Hepatic stellate cell (primary cell): ENCODE measurements around the gene GBP7.
"Not testable (repeated sequence)": the region's sequence is repeated elsewhere in the genome, so short reads cannot be mapped to it uniquely, and the experiment has no call there.

Experiments
- DNase-seq: peaks from one replicate; pipeline ENCODE4 v3.0.0; 2011; ENCODE audit warnings: low spot score

The GBP7 gene

GRCh38 chr1:89170170-89171066 lies 5.4 kb downstream of the GBP7 start:
- DNase-seq: no peak

GRCh38 chr1:89169166-89169565 lies 6.6 kb downstream of the GBP7 start:
- no peak for DNase-seq

- no peak for DNase-seq
Measured at GRCh38 chr1:89167590-89168230, 8.1 kb downstream of the GBP7 start.

- DNase-seq: no peak
Measured at GRCh38 chr1:89166705-89167104, 9.1 kb downstream of the GBP7 start.

GRCh38 chr1:89165811-89166210 lies 10.0 kb downstream of the GBP7 start:
- DNase-seq: no peak

- no peak for DNase-seq
Measured at GRCh38 chr1:89151047-89151446, 24.8 kb downstream of the GBP7 start.

- no peak for DNase-seq
Measured at GRCh38 chr1:89149976-89150375, 25.8 kb downstream of the GBP7 start.

GRCh38 chr1:89149229-89149628 lies 26.6 kb downstream of the GBP7 start:
- no peak for DNase-seq

GRCh38 chr1:89147678-89148658 lies 27.8 kb downstream of the GBP7 start:
- no peak for DNase-seq

DNA sequence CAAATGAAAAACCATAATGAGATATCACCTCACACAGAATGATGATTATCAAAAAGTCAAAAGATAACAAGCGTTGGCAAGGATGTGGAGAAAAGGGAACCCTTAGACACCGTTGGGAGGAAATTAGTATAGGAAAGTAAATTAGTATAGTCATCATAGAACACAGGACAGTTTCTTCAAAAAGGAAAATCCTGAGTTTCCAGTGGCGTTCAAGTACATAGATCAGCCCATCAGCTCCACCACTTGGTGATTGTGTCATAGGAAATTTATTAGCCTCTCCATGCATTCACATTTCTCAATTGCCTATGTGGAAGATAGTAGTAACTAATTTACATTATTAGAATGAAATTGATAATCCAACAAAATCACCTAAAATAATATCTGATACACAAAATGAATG lies 29.1 kb downstream of the GBP7 start:
- no peak for DNase-seq

DNA sequence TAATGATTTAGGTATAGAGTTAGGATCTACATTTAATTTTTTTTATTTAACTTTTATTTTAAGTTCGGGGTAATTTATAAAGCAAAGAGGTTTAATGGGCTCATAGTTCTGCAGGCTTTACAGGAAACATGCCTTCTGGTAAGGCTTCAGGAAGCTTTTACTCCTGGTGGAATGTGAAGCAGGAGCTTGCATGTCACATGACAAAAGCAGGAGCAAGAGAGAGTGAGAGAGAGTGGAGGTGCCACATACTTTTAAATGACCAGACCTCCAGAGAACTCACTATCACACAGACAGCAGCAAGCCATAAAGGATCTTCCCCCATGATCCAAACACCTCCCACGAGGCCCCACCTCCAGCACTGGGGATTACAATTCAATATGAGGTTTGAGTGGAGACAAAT lies 32.3 kb downstream of the GBP7 start:
- no peak for DNase-seq

GRCh38 chr1:89142160-89142559 lies 33.6 kb downstream of the GBP7 start:
- DNase-seq: no peak

GRCh38 chr1:89133747-89134146 lies 42.1 kb downstream of the GBP7 start:
- DNase-seq: no peak

GRCh38 chr1:89130716-89131115 lies 45.1 kb downstream of the GBP7 start:
- DNase-seq: no peak

- no peak for DNase-seq
Measured at GRCh38 chr1:89129911-89130310, 45.9 kb downstream of the GBP7 start.

DNA sequence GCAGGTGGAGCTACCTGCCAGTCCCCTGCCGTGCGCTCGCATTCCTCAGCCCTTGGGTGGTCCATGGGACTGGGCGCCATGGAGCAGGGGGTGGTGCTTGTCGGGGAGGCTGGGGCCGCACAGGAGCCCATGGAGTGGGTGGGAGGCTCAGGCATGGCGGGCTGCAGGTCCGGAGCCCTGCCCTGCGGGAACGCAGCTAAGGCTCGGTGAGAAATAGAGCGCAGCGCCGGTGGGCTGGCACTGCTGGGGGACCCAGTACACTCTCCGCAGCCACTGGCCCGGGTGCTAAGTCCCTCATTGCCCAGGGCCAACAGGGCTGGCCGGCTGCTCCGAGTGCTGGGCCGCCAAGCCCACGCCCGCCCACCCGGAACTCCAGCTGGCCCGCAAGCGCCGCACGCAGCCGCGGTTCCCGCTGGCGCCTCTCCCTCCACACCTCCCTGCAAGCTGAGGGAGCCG lies 47.8 kb downstream of the GBP7 start:
- DNase-seq: not testable (repeated sequence)

DNA sequence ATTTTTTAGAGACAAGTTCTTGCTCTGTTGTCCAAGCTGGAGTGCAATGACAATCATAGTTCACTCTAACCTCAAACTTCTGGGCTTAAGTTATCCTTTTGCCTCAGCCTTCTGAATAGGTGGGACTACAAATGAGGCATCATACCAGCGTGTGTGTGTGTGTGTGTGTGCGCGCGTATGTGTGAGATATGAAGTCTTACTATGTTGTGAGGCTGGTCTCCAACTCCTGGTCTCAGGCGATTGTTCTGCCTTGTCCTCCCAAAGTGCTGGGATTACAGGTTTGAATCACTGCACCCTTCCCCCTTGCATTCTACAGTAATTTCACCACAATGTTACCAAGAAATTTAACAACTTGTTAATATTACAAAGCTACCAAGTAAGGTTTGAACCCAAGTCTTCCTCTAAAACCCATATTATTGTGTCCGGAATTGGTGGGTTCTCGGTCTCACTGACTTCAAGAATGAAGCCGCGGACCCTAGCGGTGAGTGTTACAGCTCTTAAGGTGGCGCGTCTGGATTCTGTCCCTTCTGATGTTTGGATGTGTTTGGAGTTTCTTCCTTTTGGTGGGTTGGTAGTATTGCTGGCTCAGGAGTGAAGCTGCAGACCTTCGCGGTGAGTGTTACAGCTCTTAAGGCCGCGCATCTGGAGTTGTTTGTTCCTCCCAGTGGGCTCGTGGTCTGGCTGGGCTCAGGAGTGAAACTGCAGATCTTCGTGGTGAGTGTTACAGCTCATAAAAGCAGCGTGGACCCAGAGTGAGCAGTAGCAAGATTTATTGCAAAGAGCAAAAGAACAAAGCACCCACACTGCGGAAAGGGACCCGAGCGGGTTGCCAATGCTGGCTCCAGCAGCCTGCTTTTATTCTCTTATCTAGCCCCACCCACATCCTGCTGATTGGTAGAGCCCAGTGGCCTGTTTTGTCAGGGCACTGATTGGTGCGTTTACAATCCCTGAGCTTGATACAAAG lies 48.9 kb downstream of the GBP7 start:
- not testable (repeated sequence) for DNase-seq

DNA sequence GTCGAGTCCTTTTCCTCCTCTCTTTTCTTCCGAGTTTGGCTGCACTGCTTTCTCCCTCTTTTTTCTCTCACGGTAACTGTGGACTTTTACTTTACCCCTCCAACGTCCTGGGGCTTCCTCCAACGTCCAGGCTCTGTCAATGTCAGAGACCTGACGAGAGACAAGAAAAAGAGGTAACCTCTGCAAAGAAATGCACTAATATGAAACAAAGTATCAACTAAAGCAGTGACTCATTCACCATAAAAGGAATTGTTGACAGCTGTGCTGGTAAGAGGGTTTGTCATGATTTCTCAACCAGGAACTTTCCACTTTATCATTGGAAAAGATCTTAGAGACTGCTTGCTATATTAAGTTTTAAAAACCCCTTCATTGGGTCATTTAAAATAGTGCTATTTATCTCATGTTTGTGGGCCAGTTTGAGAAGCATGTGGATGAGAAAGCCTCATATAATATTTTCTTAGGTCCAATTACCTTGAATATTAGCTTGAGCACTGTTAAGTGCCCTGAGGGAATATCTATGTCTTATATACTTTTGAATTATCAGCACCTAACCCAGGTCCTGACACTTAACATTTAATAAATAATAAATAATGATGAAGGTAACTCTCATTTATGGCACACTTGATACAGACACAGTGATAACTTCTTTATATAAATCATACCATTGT lies 49.8 kb downstream of the GBP7 start, which contains the start of gene GBP2:
Gene GBP2, minus strand, starts transcription at position 202 of the 668 bp plus-strand sequence. CDS start 4,148 bp downstream, outside the sequence.
- DNase-seq: peak; percentile 72

- DNase-seq: peak; percentile 12
Measured at GRCh38 chr1:89125240-89125912, 50.4 kb downstream of the GBP7 start.

GRCh38 chr1:89121641-89122040 lies 54.2 kb downstream of the GBP7 start:
- DNase-seq: no peak
